ENCODE measurements around the gene THSD4. TPM values are rescaled to one million over a fixed set of nuclear protein-coding genes. Genes with fewer than 3 reads are reported as not detected.

Gene THSD4
- total RNA-seq, 1 experiment from 2014 or later: 65.4 TPM

- Histone ChIP-seq H3K36me3 (ENCODE audit: control insufficient read depth, insufficient read depth, low read length) (no peaks in the 10 kb centered on the region), H3K4me1 (ENCODE audit: control insufficient read depth, insufficient read depth, low read length) (no peaks in the 10 kb centered on the region), H3K4me3 (ENCODE audit: low read depth in 2 of 2, low read length in 2 of 2) (no peak overlapping the region), H3K27ac (ENCODE audit: low read length) (no peak overlapping the region), H3K27me3 (ENCODE audit: control insufficient read depth, insufficient read depth, low read length) (no peaks in the 10 kb centered on the region), H3K9me3 (ENCODE audit: control insufficient read depth, insufficient read depth, low read depth, low read length) (no peaks in the 10 kb centered on the region)
- no peak for TF ChIP-seq TCF7L2 (IDR thresholded peaks at IDR 0.05; ENCODE audit: low read depth, low read length)
- no peak for TF ChIP-seq SIN3A (IDR thresholded peaks at IDR 0.05; ENCODE audit: borderline replicate concordance, insufficient read depth, low read depth, low read length)
- no peak for TF ChIP-seq REST (IDR thresholded peaks at IDR 0.05; ENCODE audit: insufficient read depth in 1 of 2, low read depth in 2 of 2, low read length in 1 of 2)
- TF ChIP-seq CTCF (IDR thresholded peaks at IDR 0.05): no peak
- TF ChIP-seq POLR2AphosphoS5 (IDR thresholded peaks at IDR 0.05; ENCODE audit: low read depth, low read length): no peak
- ChIA-PET CTCF (no interaction called here), POLR2A (no interaction called here)
- DNase-seq (ENCODE audit: low read depth, low spot score) (no peak), ATAC-seq (no peak)
- in situ Hi-C loops (cut with HindIII; ENCODE audit: low pct_unique_long_range_greater_than_20kb, low sequenced_read_pairs) (no loop called here), intact Hi-C loops (cut with micrococcal nuclease; ENCODE audit: unreplicated experiment) (no loop called here)
- BruUV-seq (replicated peaks): no TSS peak
Observed at GRCh38 chr15:71186267-71186666, 71.0 kb downstream of the THSD4 start.

- no peak for DNase-seq (ENCODE audit: low read depth, low spot score)
- no TSS peak for BruUV-seq (replicated peaks)
- ATAC-seq: no peak
- no peaks in the 10 kb centered on the region for H3K4me1 ChIP-seq (ENCODE audit: control insufficient read depth, insufficient read depth, low read length)
- H3K4me3 ChIP-seq (ENCODE audit: low read depth in 2 of 2, low read length in 2 of 2): no peak overlapping the region
- no peaks in the 10 kb centered on the region for H3K36me3 ChIP-seq (ENCODE audit: control insufficient read depth, insufficient read depth, low read length)
- in situ Hi-C loops (cut with HindIII; ENCODE audit: low pct_unique_long_range_greater_than_20kb, low sequenced_read_pairs): no loop called here
- H3K27ac ChIP-seq (ENCODE audit: low read length): no peak overlapping the region
- ChIA-PET CTCF (no interaction called here), POLR2A (no interaction called here)
- H3K9me3 ChIP-seq (ENCODE audit: control insufficient read depth, insufficient read depth, low read depth, low read length): no peaks in the 10 kb centered on the region
- no peaks in the 10 kb centered on the region for H3K27me3 ChIP-seq (ENCODE audit: control insufficient read depth, insufficient read depth, low read length)
- intact Hi-C loops (cut with micrococcal nuclease; ENCODE audit: unreplicated experiment): no loop called here
- no peak for TF ChIP-seq POLR2AphosphoS5 (IDR thresholded peaks at IDR 0.05; ENCODE audit: low read depth, low read length)
- no peak for TF ChIP-seq TCF7L2 (IDR thresholded peaks at IDR 0.05; ENCODE audit: low read depth, low read length)
- TF ChIP-seq REST (IDR thresholded peaks at IDR 0.05; ENCODE audit: insufficient read depth in 1 of 2, low read depth in 2 of 2, low read length in 1 of 2): no peak
- no peak for TF ChIP-seq SIN3A (IDR thresholded peaks at IDR 0.05; ENCODE audit: borderline replicate concordance, insufficient read depth, low read depth, low read length)
Observed at GRCh38 chr15:71187078-71187477, 71.8 kb downstream of the THSD4 start.
